Hepatocyte (in vitro differentiated cells): ENCODE data around the gene TAS2R16. TPM values are rescaled to one million over a fixed set of nuclear protein-coding genes. Genes with fewer than 3 reads are reported as not detected.
"Not testable (repeated sequence)": the region's sequence is repeated elsewhere in the genome, so short reads cannot be mapped to it uniquely, and the experiment has no call there.

Experiments used
- DNase-seq: peaks from one replicate; pipeline ENCODE4 v3.0.0-alpha.2; 2016; ENCODE audit warnings: low spot score
- H2AFZ ChIP-seq: fragments of 200-600 bp; sonication (generic); 2 replicates; pipeline ENCODE4 v1.6.0; 2016; ENCODE audit warnings: antibody characterized with exemption, mild to moderate bottlenecking
- H3K27ac ChIP-seq: fragments of 200-600 bp; sonication (generic); 2 replicates; pipeline ENCODE4 v1.5.1; 2016; ENCODE audit warnings: mild to moderate bottlenecking
- H3K27me3 ChIP-seq: fragments of 200-600 bp; sonication (generic); 2 replicates; pipeline ENCODE4 v1.6.1; 2016
- H3K36me3 ChIP-seq: fragments of 200-600 bp; sonication (generic); replicated peaks from 2 replicates; pipeline ENCODE4 v1.5.1; 2016; ENCODE audit warnings: low read depth; ENCODE audit not compliant: insufficient read depth
- H3K4me1 ChIP-seq: fragments of 200-600 bp; sonication (generic); 2 replicates; pipeline ENCODE4 v1.5.1; 2016; ENCODE audit warnings: mild to moderate bottlenecking, moderate library complexity; ENCODE audit not compliant: insufficient read depth
- H3K4me2 ChIP-seq: fragments of 200-600 bp; sonication (generic); 2 replicates; pipeline ENCODE4 v1.6.0; 2016
- H3K4me3 ChIP-seq: fragments of 200-600 bp; sonication (generic); 2 replicates; pipeline ENCODE4 v1.5.1; 2016; ENCODE audit warnings: mild to moderate bottlenecking
- H3K79me2 ChIP-seq: fragments of 200-600 bp; sonication (generic); 2 replicates; pipeline ENCODE4 v1.6.0; 2017; ENCODE audit warnings: mild to moderate bottlenecking
- H3K9me2 ChIP-seq: fragments of 200-600 bp; sonication (generic); replicated peaks from 2 replicates; pipeline ENCODE4 v1.6.0; 2017; ENCODE audit warnings: mild to moderate bottlenecking; ENCODE audit not compliant: insufficient read depth
- H3K9me3 ChIP-seq: fragments of 200-600 bp; sonication (generic); 2 replicates; pipeline ENCODE4 v1.5.1; 2016; ENCODE audit warnings: low read depth, mild to moderate bottlenecking
- H4K20me1 ChIP-seq: fragments of 200-600 bp; sonication (generic); 2 replicates; pipeline ENCODE4 v1.6.0; 2016; ENCODE audit warnings: mild to moderate bottlenecking; ENCODE audit not compliant: insufficient read depth, poor library complexity, severe bottlenecking
- EZH2 ChIP-seq: fragments of 200-600 bp; sonication (generic); IDR thresholded peaks from 2 replicates; pipeline ENCODE4 v1.6.1; 2016; ENCODE audit warnings: antibody characterized with exemption, mild to moderate bottlenecking, borderline replicate concordance
- EZH2phosphoT487 ChIP-seq: fragments of 200-600 bp; sonication (generic); IDR thresholded peaks from one replicate; pipeline ENCODE4 v1.6.1; 2018; ENCODE audit warnings: antibody characterized with exemption, mild to moderate bottlenecking, low read depth, moderate library complexity; ENCODE audit not compliant: unreplicated experiment, severe bottlenecking
- WGBS: methylation state at CpG from one replicate; pipeline ENCODE4 v1.1.6; 2016; ENCODE audit warnings: low lambda C conversion rate; ENCODE audit errors: missing lambda C conversion rate; 5-methylcytosine and 5-hydroxymethylcytosine counted together
- polyA plus RNA-seq: library from polyadenylated mRNA; unstranded; fragments of >200 nt; fragmentation: Nextera tagmentation; extraction: Ambion mirVana; gene quantifications from 2 replicates; pipeline ENCODE4 v1.2.1, GENCODE V29; 2016
- total RNA-seq: library from RNA; depleted of rRNA; stranded (reverse); fragments of >200 nt; gene quantifications from 2 replicates; pipeline ENCODE4 v1.2.3, GENCODE V29; 2014
- TF ChIP-seq, protein P1 (sequence below): fragments of 200-600 bp; sonication (generic); IDR thresholded peaks from 2 replicates; pipeline ENCODE4 v1.5.1; 2016; ENCODE audit warnings: antibody characterized with exemption, mild to moderate bottlenecking; ENCODE audit not compliant: poor library complexity

TAS2R16 gene
- total and polyA plus RNA-seq, 2 experiments from 2014 or later, result not detected

DNA sequence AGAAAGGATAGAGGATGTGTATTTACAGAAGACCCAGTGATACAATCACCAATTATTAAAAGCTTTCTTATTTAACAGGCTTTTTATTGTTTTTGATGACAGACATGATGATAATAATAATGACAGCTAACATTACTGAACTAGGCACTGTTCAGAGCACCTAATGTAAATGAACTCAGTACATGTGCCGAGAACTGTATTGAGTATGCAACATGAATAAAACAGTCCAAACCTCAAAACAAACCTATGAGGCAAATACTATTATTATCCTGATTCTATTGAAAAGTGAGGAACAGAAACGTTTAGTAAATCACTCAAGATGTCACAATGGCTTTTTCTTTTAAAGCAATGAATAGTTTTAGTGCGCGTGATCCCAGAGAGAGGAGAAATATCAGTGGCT lies 27.1 kb downstream of the TAS2R16 start:
- H3K27ac ChIP-seq, result no peak overlapping the region
- H3K4me1 ChIP-seq, result no peaks in the 10 kb centered on the region
- H3K27me3 ChIP-seq, result no peaks in the 10 kb centered on the region
- no peaks in the 10 kb centered on the region for H4K20me1 ChIP-seq
- no peak overlapping the region for H2AFZ ChIP-seq
- no peaks in the 10 kb centered on the region for H3K9me2 ChIP-seq
- H3K9me3 ChIP-seq, result no peaks in the 10 kb centered on the region
- H3K79me2 ChIP-seq, result no peaks in the 10 kb centered on the region
- H3K4me2 ChIP-seq, result no peak overlapping the region
- H3K36me3 ChIP-seq, result no peaks in the 10 kb centered on the region
- WGBS, result 83% methylated on average over 4 of the region's 4 CpGs
- DNase-seq, result no peak
- TF ChIP-seq EZH2phosphoT487 (no peak), EZH2 (no peak)
- TF ChIP-seq, protein P1, sequence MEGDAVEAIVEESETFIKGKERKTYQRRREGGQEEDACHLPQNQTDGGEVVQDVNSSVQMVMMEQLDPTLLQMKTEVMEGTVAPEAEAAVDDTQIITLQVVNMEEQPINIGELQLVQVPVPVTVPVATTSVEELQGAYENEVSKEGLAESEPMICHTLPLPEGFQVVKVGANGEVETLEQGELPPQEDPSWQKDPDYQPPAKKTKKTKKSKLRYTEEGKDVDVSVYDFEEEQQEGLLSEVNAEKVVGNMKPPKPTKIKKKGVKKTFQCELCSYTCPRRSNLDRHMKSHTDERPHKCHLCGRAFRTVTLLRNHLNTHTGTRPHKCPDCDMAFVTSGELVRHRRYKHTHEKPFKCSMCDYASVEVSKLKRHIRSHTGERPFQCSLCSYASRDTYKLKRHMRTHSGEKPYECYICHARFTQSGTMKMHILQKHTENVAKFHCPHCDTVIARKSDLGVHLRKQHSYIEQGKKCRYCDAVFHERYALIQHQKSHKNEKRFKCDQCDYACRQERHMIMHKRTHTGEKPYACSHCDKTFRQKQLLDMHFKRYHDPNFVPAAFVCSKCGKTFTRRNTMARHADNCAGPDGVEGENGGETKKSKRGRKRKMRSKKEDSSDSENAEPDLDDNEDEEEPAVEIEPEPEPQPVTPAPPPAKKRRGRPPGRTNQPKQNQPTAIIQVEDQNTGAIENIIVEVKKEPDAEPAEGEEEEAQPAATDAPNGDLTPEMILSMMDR, result no peak
- no peak overlapping the region for H3K4me3 ChIP-seq

- no peak overlapping the region for H3K4me3 ChIP-seq
- TF ChIP-seq EZH2 (no peak), EZH2phosphoT487 (no peak)
- TF ChIP-seq, protein P1, result no peak
- H3K9me2 ChIP-seq, result no peaks in the 10 kb centered on the region
- H3K79me2 ChIP-seq, result no peaks in the 10 kb centered on the region
- no peaks in the 10 kb centered on the region for H3K9me3 ChIP-seq
- no peak for DNase-seq
- no peaks in the 10 kb centered on the region for H3K36me3 ChIP-seq
- no peaks in the 10 kb centered on the region for H3K27me3 ChIP-seq
- no peaks in the 10 kb centered on the region for H4K20me1 ChIP-seq
- no peak overlapping the region for H3K27ac ChIP-seq
- H3K4me1 ChIP-seq, result no peaks in the 10 kb centered on the region
- WGBS, result 36% methylated on average over 2 of the region's 2 CpGs
- no peak overlapping the region for H3K4me2 ChIP-seq
- H2AFZ ChIP-seq, result no peak overlapping the region
Measured at GRCh38 chr7:122965306-122965705, 30.2 kb downstream of the TAS2R16 start.

DNA sequence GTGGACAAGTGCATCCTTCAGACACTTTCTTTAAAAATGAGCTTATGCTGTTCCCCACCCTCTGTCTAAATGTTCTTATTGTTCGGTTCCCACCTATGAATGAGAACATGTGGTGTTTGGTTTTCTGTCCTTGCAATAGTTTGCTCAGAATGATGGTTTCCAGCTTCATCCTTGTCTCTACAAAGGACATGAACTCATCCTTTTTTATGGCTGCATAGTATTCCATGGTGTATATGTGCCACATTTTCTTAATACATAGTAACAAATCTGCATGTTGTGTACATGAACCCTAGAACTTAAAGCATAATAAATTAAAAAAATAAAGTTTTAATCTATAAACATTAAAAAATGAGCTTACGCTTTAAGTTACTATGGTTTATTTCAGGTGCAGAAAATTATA lies 41.8 kb downstream of the TAS2R16 start:
- H3K27ac ChIP-seq, H3K4me1 ChIP-seq, DNase-seq, H3K4me2 ChIP-seq, H3K9me2 ChIP-seq, H3K9me3 ChIP-seq, H3K79me2 ChIP-seq, H2AFZ ChIP-seq, H3K4me3 ChIP-seq, H3K27me3 ChIP-seq, H3K36me3 ChIP-seq, H4K20me1 ChIP-seq: not testable (repeated sequence)
- WGBS, result 95% methylated on average over 2 of the region's 2 CpGs

GRCh38 chr7:122951006-122951405 lies 44.5 kb downstream of the TAS2R16 start:
- TF ChIP-seq EZH2 (no peak), EZH2phosphoT487 (no peak)
- TF ChIP-seq, protein P1, result no peak
- Histone ChIP-seq H3K4me3 (no peak overlapping the region), H3K79me2 (no peaks in the 10 kb centered on the region), H3K36me3 (no peaks in the 10 kb centered on the region), H3K4me2 (no peak overlapping the region), H3K27ac (no peak overlapping the region), H3K4me1 (no peaks in the 10 kb centered on the region), H2AFZ (no peak overlapping the region), H3K9me2 (no peaks in the 10 kb centered on the region), H3K9me3 (no peaks in the 10 kb centered on the region), H4K20me1 (no peaks in the 10 kb centered on the region), H3K27me3 (no peaks in the 10 kb centered on the region)
- DNase-seq, result no peak
- WGBS, result 87% methylated on average over 2 of the region's 2 CpGs
